Hematopoietic multipotent progenitor cell treated with erythropoietin and hydrocortisone succinate and interleukin-3 and kit ligand, for 4 days (in vitro differentiated cells): Measurements from ENCODE around the gene TSEN34.
"Not testable (repeated sequence)": the region's sequence is repeated elsewhere in the genome, so short reads cannot be mapped to it uniquely, and the experiment has no call there.

Source experiments
- DNase-seq: peaks from one replicate; pipeline ENCODE4 v3.0.0-alpha.2; 2015

The TSEN34 gene

DNA sequence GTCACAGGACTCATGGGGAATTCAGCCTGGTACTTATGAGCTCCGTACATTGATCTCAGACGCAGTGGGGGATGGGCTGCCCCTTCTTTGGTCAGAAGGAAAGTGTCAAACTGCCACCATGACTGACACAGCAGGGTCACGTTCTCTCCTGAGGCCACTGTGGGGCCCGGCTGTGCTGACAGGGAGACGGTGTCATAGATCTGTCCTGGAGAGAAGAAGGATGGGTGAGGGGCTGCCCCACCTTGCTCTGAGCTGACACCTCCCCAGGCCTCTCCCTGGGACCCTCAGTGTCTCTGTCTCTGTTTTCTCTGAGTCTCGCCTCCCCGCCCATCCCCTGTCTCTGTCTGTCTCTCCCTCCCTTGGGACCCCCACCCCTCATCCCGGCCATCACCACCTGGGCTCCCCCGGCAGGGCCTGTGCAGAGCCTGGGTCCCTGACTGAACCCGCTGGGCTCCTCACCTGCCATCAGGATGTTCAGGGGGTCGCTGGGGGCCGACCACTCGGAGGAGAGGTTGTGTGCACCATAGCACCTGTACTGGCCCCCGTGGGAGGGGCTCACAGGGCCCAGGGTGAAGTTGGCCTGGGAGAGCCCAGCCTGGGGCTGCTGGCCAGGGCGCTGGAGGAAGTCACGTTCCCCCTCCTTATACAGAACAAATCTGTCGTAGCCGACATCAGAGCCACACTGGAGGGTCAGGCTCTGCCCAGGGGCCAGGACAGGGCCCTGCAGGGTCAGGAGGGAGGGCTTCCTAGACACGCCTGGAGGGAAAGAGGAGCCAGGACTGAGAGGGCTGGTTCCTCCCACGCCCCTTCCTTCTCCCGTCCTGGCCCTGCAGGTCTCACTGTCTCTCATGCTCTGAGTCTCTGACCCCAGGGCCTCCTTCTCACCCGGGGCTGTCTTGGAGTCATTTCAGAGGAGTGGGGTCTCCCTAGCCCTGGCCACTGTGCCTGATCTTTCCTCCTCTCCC lies 49.5 kb downstream of the TSEN34 start:
- DNase-seq: not testable (repeated sequence)

DNA sequence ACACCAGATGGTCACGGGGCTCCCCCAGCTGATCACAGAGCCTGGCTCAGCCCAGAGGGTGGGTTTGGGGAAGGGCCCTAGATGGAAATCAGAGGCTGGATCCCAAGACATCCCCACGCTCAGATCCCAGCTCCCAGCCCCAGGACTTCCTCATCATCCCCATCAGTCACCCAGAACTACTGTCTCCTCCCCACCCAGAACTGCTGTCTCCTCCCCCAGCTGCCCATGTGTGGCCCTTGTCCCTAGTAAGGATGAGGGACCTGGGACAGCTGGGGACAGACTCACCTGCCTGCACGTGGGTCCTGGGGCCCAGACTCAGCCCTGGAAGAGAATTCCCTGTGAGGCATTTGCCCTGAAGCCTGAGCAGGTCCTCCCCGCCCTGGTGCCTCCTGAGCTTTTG lies 51.1 kb downstream of the TSEN34 start:
- DNase-seq: not testable (repeated sequence)

DNA sequence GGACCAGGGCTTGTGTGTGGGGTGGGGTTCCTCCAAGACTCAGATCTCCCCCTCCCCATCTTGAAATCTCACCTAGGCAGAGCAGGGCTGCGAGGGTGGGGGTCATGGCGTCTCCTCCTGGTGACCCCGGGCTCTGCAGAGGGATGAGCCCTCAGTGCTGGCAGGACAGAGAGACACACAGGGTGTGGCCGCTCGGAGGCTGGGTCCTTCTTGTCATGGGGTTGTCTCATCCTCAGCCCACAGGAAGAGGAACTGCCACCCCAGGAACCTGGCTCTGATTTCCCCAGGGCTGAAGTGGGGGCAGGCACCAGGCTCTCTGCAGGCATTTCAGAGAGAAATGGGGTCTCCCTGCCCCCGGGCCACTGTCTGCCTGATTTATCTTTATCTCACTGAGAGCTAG lies 51.5 kb downstream of the TSEN34 start, which contains the start of gene LILRA6:
TSS of gene LILRA6 (minus strand) at position 145 of the 400 bp plus-strand sequence.
- not testable (repeated sequence) for DNase-seq

DNA sequence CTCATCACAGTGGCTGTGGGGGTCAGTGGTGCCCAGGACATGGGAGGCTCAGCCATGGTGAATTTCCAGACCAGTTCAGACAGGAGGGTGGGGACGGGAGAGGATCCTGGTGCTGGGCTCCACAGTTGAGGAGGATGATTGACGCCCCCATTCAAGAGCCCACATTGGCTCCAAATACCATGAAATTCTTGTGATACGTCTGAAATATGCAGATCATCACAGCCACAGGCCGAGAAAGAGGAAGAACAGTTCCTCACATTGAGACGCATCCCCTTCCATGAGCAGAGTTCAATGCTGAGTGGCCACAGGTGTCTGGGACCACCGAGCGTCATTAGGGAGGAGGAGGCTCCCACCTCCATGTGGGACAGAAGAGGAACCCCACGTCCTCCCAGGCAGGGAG lies 52.7 kb downstream of the TSEN34 start:
- DNase-seq: not testable (repeated sequence)
